ENCODE data around the gene B3GAT2.
A peak's percentile ranks its signal among the peaks of the same experiment; 100 is the strongest.

The B3GAT2 gene

GRCh38 chr6:70889270-70889669 is 67.6 kb downstream of the B3GAT2 start:
- DNase-seq = no peak

- DNase-seq = no peak
Observed at GRCh38 chr6:70886661-70887060, 70.2 kb downstream of the B3GAT2 start.

DNA sequence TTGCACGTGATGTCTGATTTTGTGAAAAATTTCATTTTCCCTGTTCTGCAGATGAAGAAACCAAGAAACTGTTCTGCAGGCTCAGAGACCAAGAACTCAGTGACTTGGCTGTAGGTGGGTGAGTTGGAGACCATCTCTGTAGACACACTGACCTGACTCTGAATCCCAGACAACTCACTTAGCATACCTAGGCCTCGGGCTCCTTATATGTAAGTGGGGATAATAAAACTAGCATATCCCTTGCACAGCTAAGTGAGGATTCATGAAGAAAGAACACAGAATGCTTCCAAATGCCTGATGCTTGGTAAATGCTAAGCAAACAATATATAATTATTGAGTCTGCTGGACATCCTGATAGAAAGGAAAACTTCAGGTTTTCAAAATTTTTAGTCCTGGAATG is 70.8 kb downstream of the B3GAT2 start:
- DNase-seq = no peak

DNA sequence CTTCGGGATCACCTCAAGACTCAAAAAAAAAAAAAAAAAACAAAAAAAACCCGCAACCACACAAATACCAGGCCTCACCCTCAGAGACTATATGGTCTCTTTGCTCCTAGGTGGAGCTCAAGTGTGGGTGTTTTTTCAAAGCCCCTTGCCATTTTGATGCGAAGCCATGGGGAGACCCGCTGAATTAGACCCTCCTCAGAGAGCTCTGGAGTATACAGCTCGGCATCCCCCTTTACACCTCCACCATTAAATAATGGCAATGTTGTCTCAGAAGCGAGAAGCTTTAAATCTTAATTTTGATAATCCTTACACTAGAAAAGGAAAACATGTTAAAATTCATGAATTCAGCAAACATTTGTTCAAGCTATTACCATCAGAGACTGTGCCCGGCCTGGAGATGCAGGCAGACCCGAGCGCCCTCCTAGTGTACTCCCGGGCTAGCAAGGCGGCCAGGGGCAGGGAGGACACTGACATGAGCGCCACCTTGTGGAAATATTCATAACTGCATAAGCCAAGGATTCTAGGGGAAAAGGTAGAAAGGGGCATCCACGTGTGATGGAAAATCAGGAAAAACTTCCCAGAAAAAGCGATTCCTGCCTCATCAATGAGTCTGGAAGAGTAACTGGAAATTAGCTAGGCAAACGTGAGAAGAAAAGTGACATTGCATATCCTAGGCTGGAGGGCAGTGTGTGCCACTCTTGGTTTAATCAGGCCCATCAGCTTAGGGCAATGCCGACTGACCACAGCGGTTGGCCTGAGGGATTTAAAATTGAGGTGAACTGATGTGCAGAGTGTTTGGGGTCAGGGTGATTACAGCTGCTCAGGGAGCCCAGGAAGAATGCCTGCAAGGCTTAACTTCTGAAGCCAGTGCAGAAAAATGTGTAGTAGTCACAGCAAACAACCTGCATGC is 72.5 kb downstream of the B3GAT2 start:
- DNase-seq = peak; percentile 31

GRCh38 chr6:70879496-70879895 is 77.4 kb downstream of the B3GAT2 start:
- no peak for DNase-seq

DNA sequence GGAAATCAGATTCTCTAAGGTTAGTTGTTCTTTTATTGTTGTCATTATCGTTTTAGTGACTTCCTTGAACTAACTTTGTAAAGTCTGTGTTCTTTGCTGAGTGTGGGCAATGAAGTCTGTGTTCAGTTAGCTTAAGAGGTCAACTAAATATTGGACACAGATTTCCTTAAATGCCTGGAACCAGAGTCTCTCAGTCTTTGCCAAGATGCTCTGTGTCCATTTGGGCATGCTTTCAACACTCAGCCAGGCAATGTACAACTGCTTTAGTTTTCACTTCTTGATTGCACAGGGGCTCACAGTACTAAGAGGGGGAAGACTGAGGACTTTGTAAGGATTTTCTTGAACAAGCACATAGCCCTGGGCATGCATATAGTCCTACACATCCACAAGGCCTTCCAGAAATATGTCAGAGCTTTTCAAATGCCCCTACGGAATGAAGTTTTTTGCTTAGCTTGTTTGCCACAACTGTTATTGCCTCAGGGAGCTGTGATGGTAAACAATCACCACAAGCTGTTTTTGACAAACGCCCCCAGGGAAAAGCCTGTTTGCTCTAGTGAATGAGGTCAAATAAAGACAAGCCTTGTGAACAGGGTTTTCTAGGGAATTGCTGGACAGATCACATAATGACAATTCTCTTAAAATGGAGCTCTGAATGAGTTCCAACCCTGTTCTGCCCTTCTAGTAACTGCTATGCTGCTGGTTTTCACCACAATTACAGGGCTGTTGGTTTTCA is 82.5 kb downstream of the B3GAT2 start:
- DNase-seq = no peak

GRCh38 chr6:70872469-70872868 is 84.4 kb downstream of the B3GAT2 start:
- no peak for DNase-seq

- no peak for DNase-seq
Observed at GRCh38 chr6:70864401-70864800, 92.5 kb downstream of the B3GAT2 start.

DNA sequence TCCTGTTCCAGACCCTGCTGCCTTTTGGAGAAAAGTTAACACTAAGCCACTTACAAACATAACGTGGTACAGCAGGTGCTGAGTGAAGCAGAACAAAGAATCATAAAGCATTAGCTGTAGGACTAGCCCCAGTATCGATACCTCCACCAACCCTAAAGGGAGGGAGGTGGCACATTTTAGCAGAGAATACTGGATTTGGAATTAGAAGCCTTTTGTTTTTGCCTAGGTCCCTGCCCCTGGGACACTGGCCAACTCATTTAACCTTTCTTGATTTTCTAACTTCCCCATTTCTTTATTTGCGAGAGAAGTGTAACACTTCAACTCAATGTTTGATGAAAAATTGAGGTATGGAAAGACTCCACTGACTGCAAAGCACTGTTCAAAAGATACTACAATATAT is 93.5 kb downstream of the B3GAT2 start:
- DNase-seq = no peak

- no peak for DNase-seq
Observed at GRCh38 chr6:70860920-70861319, 95.9 kb downstream of the B3GAT2 start.

DNA sequence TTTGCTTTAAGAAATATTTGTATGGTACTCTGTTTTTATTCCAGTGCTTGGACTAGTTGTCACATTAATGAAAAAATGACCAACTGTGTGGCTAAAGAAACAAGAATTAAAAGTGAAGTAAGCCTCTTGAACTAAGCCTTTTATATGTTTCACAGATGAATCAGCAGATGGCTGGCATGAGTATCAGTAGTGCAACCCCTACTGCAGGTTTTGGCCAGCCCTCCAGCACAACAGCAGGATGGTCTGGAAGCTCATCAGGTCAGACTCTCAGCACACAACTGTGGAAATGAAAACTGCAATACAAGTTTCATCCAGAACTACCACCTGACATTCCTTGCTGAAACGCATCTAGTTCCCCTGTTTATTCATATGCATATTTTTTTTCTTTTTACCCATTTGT is 96.8 kb downstream of the B3GAT2 start:
- no peak for DNase-seq

DNA sequence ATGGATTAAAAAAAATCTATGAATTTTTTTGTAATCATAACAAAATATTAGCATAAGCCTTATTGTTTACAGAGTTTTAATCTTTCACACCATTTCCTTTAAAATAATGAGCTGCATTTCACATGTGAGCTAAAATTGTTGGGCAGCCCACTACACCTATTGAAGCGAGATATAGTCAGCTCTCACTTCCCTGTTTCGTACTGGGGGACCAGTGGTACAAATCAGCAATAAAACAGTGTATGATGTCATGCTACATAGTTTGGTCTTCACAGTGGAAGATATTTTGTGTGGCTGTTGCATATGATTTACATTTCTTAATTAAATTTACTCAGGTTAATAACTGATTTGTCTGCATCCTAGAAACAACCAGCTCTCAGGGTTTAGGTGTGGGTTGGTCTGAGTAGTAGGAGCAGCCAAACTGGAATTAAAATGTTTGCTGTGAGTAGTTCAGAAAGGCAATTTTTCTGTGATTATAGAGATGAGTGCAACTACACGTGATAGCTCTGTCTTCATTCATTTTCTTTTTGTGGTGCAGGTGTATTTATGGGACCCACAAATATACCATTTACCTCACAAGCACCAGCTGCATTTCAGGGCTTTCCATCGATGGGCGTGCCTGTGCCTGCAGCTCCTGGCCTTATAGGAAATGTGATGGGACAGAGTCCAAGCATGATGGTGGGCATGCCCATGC is 99.3 kb downstream of the B3GAT2 start:
- DNase-seq = no peak

- DNase-seq = no peak
Observed at GRCh38 chr6:70852667-70853246, 104.1 kb downstream of the B3GAT2 start.

- no peak for DNase-seq
Observed at GRCh38 chr6:70849348-70850069, 107.4 kb downstream of the B3GAT2 start.

GRCh38 chr6:70847106-70848084 is 109.5 kb downstream of the B3GAT2 start:
- no peak for DNase-seq

GRCh38 chr6:70846207-70846835 is 110.5 kb downstream of the B3GAT2 start:
- no peak for DNase-seq

DNA sequence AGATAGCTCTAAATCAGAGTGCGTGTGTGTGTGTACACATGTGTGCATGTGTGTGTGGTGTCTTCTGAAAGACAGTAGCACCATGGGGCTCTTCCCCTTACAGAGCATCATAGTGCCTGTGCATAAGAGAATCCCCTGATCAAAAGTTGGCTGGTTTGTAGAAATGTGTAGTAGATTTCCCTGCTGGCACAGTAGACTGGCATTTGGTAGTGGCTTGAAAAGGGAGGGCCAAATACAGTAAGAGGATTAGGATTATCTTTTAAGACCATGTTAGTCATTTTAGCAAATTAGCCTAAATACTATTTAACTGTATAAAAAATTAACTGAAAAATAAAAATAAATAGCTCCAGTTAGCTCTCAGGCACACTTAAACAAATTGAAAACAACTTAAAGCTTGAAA is 112.6 kb downstream of the B3GAT2 start:
- DNase-seq = no peak

DNA sequence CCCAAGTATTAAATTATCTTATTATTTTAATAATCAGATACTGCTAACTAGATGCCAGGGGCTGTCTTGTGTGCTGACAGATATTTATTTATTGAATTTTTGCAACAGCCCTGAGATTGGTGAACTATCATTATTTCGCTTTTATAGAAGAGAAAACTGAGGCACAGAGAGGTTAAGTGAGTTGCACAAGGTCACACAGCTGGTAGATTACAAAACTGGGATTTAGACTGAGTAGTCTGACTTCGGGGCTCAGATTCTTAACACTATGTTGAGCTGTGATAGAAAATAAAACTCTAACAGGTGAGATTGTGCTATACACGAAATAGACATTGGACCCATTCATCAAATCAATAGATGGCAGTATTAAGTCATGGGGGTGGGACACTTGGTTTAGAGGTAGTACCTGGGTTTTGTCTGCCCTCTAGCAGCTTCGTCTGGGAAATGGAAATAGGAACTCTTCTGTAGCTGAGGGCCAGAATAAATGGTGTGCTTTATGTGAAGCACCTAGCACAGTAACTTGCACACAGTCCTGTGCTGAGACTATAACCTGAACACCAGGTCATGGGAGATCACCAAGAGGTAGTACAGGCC is 113.4 kb downstream of the B3GAT2 start:
- no peak for DNase-seq

GRCh38 chr6:70842541-70842940 is 114.3 kb downstream of the B3GAT2 start:
- no peak for DNase-seq

DNA sequence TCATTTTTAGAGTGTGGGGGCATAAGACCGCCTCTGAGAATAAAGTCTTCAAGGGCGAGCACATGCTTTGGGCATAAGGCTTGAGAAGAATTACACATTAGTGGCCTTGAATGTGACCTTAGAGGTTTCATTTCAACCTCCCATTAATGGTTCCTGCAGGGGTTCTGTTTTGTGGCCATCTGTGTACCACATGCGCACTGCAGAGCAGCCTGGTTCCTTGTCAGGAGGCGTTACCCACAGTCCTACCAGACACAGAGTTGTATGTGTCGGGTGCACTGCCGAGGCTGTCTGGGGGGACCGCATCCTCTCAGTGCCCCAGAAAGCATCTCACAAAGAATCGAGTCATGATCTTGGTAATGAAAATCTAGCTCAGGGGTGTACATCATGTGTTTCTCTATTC is 115.7 kb downstream of the B3GAT2 start:
- DNase-seq = no peak
